Rectal smooth muscle tissue (tissue), 1 donor: ENCODE results near the gene SNX18.

Experiments
- H3K27ac ChIP-seq: one replicate; pipeline ENCODE4 v1.7.0; 2013; ENCODE audit warnings: low read depth, low read length, inconsistent platforms
- H3K27me3 ChIP-seq: one replicate; pipeline ENCODE4 v1.7.0; 2013; ENCODE audit warnings: low read length; ENCODE audit not compliant: control insufficient read depth, insufficient read depth
- H3K36me3 ChIP-seq: one replicate; pipeline ENCODE4 v1.7.0; 2013; ENCODE audit warnings: low read length; ENCODE audit not compliant: control insufficient read depth, insufficient read depth
- H3K4me1 ChIP-seq: one replicate; pipeline ENCODE4 v1.7.0; 2013; ENCODE audit warnings: low read length; ENCODE audit not compliant: control insufficient read depth, insufficient read depth
- H3K4me3 ChIP-seq: one replicate; pipeline ENCODE4 v1.7.0; 2013; ENCODE audit warnings: low read length
- H3K9ac ChIP-seq: one replicate; pipeline ENCODE4 v1.7.0; 2013; ENCODE audit warnings: low read length

Gene SNX18

GRCh38 chr5:54551292-54551691 lies 33.7 kb downstream of the SNX18 start:
- no peak overlapping the region for H3K9ac ChIP-seq
- H3K27ac ChIP-seq: no peak overlapping the region
- H3K27me3 ChIP-seq: no peaks in the 10 kb centered on the region
- no peaks in the 10 kb centered on the region for H3K36me3 ChIP-seq
- H3K4me3 ChIP-seq: no peak overlapping the region
- H3K4me1 ChIP-seq: peaks cover 3% of the 10 kb centered on the region

DNA sequence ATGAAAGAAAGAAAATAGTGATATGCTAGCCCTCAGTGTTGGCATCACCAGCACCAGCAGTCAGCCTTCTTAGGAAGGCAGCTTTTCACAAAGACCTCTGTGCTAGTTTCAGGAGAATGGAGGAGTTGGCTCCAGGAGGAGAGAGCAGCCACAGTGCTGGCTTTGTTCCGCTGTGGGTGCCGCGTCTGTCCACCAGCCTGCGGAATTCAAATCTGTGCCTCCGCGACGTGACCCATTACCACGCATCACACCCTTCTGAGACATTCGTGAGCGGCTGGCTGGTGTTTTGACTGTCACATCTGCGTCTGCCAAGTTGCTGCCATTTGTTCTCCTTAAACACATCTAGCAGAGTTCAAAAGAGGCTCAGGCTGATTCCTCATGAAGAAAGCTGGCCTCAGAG lies 34.4 kb downstream of the SNX18 start:
- no peak overlapping the region for H3K9ac ChIP-seq
- H3K4me1 ChIP-seq: peaks cover 3% of the 10 kb centered on the region
- H3K36me3 ChIP-seq: no peaks in the 10 kb centered on the region
- H3K27me3 ChIP-seq: no peaks in the 10 kb centered on the region
- H3K27ac ChIP-seq: no peak overlapping the region
- no peak overlapping the region for H3K4me3 ChIP-seq

GRCh38 chr5:54552446-54552845 lies 34.9 kb downstream of the SNX18 start:
- Histone ChIP-seq H3K36me3 (no peaks in the 10 kb centered on the region), H3K27me3 (no peaks in the 10 kb centered on the region), H3K27ac (no peak overlapping the region), H3K4me1 (peaks cover 3% of the 10 kb centered on the region), H3K4me3 (no peak overlapping the region), H3K9ac (no peak overlapping the region)

DNA sequence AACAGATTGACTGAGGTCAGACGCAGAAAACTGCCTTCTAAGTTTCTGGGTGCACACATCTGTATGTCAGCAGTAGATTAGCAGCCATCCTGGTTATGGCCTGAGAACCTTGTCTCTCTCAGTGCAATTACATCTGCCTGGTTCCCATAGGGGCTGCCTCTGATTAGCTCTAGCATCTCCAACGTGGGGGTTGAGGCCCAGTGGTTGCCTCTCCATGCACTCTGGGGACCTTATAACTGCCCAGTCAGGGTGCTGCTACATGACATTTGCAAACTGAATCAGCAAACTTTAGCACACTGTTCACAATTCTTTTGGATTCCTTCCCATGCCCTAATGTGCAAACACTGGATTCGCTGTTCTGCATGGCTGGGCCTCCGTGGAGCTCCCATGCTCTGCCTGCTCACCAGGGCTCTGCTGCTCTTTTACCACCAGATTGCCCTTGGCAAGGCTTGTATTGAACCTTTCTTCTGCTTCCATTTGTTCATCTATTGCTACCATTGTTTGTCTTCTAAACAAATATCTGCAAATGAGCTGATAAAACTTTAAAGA lies 36.2 kb downstream of the SNX18 start:
- no peaks in the 10 kb centered on the region for H3K4me1 ChIP-seq
- no peaks in the 10 kb centered on the region for H3K27me3 ChIP-seq
- H3K4me3 ChIP-seq: no peak overlapping the region
- no peak overlapping the region for H3K9ac ChIP-seq
- H3K36me3 ChIP-seq: no peaks in the 10 kb centered on the region
- H3K27ac ChIP-seq: no peak overlapping the region

DNA sequence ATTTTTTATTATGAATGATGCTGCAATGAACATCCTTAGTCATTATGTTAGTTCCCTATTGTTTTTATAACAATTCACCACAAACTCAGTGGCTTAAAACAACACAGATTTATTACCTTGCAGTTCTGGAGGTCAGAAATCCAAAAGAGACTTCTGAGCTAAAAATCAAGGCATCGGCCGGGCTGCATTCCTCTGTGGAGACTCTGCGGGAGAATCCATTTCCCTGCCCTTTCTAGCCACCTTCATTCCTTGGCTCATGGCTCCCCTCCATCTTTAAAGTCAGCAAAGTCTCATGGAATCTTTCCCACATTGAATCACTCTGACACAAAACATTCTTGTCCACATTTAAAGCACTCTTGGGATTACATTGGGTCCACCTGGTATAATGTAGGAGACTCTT lies 38.6 kb downstream of the SNX18 start:
- Histone ChIP-seq H3K36me3 (no peaks in the 10 kb centered on the region), H3K4me3 (no peak overlapping the region), H3K4me1 (no peaks in the 10 kb centered on the region), H3K27me3 (no peaks in the 10 kb centered on the region), H3K9ac (no peak overlapping the region), H3K27ac (no peak overlapping the region)

GRCh38 chr5:54558362-54558761 lies 40.8 kb downstream of the SNX18 start:
- no peaks in the 10 kb centered on the region for H3K27me3 ChIP-seq
- no peaks in the 10 kb centered on the region for H3K36me3 ChIP-seq
- no peak overlapping the region for H3K9ac ChIP-seq
- no peaks in the 10 kb centered on the region for H3K4me1 ChIP-seq
- no peak overlapping the region for H3K4me3 ChIP-seq
- H3K27ac ChIP-seq: no peak overlapping the region

GRCh38 chr5:54561651-54562050 lies 44.1 kb downstream of the SNX18 start:
- Histone ChIP-seq H3K27me3 (no peaks in the 10 kb centered on the region), H3K4me3 (no peak overlapping the region), H3K4me1 (no peaks in the 10 kb centered on the region), H3K9ac (no peak overlapping the region), H3K27ac (no peak overlapping the region), H3K36me3 (no peaks in the 10 kb centered on the region)

DNA sequence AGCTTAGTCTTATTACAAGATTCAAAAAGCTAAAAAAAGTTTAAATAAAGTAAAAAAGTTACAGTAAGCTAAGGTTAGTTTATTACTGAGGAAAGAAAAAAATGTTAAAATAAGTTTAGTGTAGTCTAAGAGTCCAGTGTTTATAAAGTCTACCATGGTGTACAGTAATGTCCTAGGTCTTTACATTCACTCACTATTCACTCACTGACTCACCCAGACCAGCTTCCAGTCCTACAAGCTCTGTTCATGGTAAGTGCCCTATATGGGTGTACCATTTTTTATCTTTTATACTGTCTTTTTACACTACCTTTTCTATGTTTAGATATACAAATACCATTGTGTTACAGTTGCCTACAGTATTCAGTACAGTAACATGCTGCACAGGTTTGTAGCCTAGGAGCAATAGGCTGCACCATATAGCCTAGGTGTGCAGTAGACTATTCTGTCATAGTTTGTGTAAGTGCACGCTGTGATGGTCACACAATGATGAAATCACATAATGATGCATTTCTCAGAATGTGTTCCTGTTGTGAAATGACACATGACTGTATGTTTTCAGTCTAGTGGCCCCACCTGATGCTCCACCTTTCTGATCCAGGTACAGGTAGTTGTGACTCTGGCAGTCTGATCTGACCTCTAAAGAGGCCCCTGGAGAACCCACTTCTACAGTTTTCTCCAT lies 45.7 kb downstream of the SNX18 start:
- Histone ChIP-seq H3K27me3 (no peaks in the 10 kb centered on the region), H3K36me3 (no peaks in the 10 kb centered on the region), H3K4me1 (no peaks in the 10 kb centered on the region), H3K27ac (no peak overlapping the region), H3K4me3 (no peak overlapping the region), H3K9ac (no peak overlapping the region)

DNA sequence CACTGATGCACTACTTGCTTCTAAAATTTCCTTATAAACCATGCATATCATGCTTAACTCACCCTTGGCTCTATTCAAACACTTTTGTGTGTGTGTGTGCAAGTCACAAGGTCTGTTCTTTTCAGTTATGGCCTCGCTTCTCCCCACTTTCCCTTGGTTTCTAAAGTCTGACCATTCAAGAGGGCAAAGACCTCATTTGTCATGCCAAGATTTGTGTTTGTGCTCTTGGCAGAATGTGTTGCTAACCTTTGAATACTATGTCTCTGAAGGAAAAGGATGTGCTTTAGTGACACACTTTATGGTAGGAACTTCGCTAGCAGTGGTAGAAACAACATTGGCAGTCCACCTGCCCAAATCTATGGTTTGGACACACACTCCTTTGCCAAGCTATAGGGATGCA lies 50.4 kb downstream of the SNX18 start:
- Histone ChIP-seq H3K27ac (no peak overlapping the region), H3K9ac (no peak overlapping the region), H3K27me3 (no peaks in the 10 kb centered on the region), H3K36me3 (no peaks in the 10 kb centered on the region), H3K4me1 (no peaks in the 10 kb centered on the region), H3K4me3 (no peak overlapping the region)

DNA sequence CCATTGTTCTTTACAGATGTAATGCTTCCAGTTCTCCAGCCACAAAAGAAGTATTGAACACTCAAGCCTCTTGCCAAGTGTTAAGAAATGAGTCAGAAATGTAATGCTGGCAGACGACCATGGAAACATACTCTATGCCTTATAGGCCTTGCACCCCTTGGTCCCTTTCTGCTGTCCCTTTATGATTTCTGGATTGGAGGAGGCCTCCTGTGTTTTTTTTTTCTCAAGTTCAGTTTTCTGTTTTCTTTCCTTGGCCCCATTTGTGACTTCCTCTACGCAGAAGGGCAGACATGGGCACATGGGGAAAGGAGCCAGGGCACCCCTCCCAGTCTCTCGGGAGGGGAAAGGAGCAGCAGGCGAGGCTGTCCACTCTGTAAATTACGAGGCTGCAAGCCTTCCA lies 53.4 kb downstream of the SNX18 start:
- no peaks in the 10 kb centered on the region for H3K4me1 ChIP-seq
- no peaks in the 10 kb centered on the region for H3K36me3 ChIP-seq
- H3K9ac ChIP-seq: no peak overlapping the region
- no peaks in the 10 kb centered on the region for H3K27me3 ChIP-seq
- H3K27ac ChIP-seq: no peak overlapping the region
- no peak overlapping the region for H3K4me3 ChIP-seq

GRCh38 chr5:54571462-54571861 lies 53.9 kb downstream of the SNX18 start:
- Histone ChIP-seq H3K4me1 (no peaks in the 10 kb centered on the region), H3K4me3 (no peak overlapping the region), H3K27me3 (no peaks in the 10 kb centered on the region), H3K36me3 (no peaks in the 10 kb centered on the region), H3K9ac (no peak overlapping the region), H3K27ac (no peak overlapping the region)

DNA sequence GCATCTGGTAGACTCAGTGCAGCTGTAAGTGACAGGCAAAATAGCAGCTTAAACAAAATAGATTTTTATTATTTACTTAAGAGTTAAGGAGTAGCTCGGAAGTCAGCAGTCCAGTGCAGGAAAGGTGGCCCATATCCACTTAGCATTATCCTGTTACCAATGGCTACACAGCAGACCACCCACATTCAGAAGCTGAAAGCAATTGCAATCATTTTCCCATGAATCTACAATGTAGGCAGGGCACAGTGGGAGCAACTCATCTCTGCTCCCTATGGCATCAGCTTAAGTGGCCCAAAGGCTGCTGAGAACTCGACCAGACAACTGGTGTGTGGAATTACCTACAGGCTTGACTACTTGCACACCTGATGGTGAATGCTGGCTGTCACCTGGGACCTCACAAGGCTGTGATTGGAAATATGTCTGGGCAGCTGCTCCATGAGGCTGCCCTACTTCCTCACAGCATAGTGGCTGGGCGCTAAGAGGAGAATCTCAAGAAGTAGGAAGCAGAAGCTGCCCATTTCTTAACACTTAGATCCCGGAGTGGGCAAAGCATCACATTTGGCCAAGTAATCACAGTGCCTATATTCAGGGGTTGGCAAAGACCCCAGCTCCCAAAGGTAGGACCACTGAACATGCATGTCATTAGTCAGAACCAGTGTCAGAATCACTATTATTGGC lies 56.4 kb downstream of the SNX18 start:
- no peaks in the 10 kb centered on the region for H3K27me3 ChIP-seq
- H3K4me1 ChIP-seq: no peaks in the 10 kb centered on the region
- no peak overlapping the region for H3K4me3 ChIP-seq
- H3K36me3 ChIP-seq: no peaks in the 10 kb centered on the region
- no peak overlapping the region for H3K27ac ChIP-seq
- no peak overlapping the region for H3K9ac ChIP-seq

DNA sequence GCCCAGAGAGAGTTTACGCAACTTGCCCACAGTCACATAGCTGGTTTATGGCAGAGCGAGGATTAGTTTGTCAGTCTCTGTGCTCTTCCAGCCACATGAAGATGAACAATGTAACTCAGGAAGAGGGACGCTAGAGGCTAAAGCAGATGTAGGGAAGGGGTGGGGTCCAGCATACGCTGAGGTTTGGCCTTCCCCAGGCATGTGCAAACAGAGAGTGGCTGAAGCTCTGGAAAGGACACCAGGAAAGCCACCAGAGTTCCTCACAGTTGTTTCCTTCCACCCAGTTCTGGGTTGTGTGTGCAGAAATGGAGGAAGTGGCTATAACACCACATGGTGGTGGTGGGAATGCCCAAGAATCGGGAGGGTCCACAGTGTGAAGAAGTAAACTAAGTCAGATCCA lies 60.0 kb downstream of the SNX18 start:
- H3K4me3 ChIP-seq: no peak overlapping the region
- no peaks in the 10 kb centered on the region for H3K36me3 ChIP-seq
- H3K27me3 ChIP-seq: no peaks in the 10 kb centered on the region
- H3K4me1 ChIP-seq: no peaks in the 10 kb centered on the region
- H3K27ac ChIP-seq: no peak overlapping the region
- H3K9ac ChIP-seq: no peak overlapping the region
